Neuronal stem cell (in vitro differentiated cells): ENCODE results near the gene RITA1.

Source experiments
- DNase-seq: peaks from one replicate; pipeline ENCODE4 v3.0.0-alpha.2; 2013; ENCODE audit warnings: low spot score
- H2AFZ ChIP-seq: one replicate; pipeline ENCODE4 v1.6.1; 2013; ENCODE audit warnings: mild to moderate bottlenecking, low read length, inconsistent platforms
- H2AK5ac ChIP-seq: 2 replicates; pipeline ENCODE4 v1.6.1; 2013; ENCODE audit warnings: low read depth, mild to moderate bottlenecking, inconsistent platforms, low read length, moderate library complexity, mixed read lengths
- H2BK120ac ChIP-seq: 2 replicates; pipeline ENCODE4 v1.6.1; 2013; ENCODE audit warnings: low read depth, mild to moderate bottlenecking, inconsistent platforms, low read length, moderate library complexity, mixed read lengths
- H2BK12ac ChIP-seq: one replicate; pipeline ENCODE4 v1.6.1; 2013; ENCODE audit warnings: low read length, inconsistent platforms
- H2BK15ac ChIP-seq: 2 replicates; pipeline ENCODE4 v1.6.1; 2013; ENCODE audit warnings: mild to moderate bottlenecking, low read length, inconsistent platforms, mixed read lengths
- H2BK5ac ChIP-seq: one replicate; pipeline ENCODE4 v1.6.1; 2013; ENCODE audit warnings: inconsistent platforms, mild to moderate bottlenecking, low read length, moderate library complexity
- H3K14ac ChIP-seq: one replicate; pipeline ENCODE4 v1.6.1; 2013; ENCODE audit warnings: low read length, inconsistent platforms
- H3K18ac ChIP-seq: 2 replicates; pipeline ENCODE4 v1.6.1; 2013; ENCODE audit warnings: low read length, inconsistent platforms
- H3K23ac ChIP-seq: 2 replicates; pipeline ENCODE4 v1.6.1; 2013; ENCODE audit warnings: low read depth, mild to moderate bottlenecking, mixed read lengths, low read length, inconsistent platforms; ENCODE audit not compliant: poor library complexity
- H3K27ac ChIP-seq: replicated peaks from 3 replicates; pipeline ENCODE4 v1.5.1; 2013; ENCODE audit warnings: low read length, inconsistent platforms
- H3K27me3 ChIP-seq, 3 experiments: 2 replicates each; pipeline ENCODE4 v1.6.1; 2013; ENCODE audit warnings: low read length in 3 of 3, mild to moderate bottlenecking in 2 of 3, inconsistent platforms in 1 of 3, low read depth in 1 of 3, mixed read lengths in 1 of 3, moderate library complexity in 1 of 3; ENCODE audit not compliant: control insufficient read depth in 3 of 3, insufficient read depth in 3 of 3
- H3K36me3 ChIP-seq, 2 donors: replicated peaks in 1 of 2; 2 replicates each; pipeline ENCODE4 v1.6.1; 2013; ENCODE audit warnings: low read length in 2 of 2; ENCODE audit not compliant: control insufficient read depth in 2 of 2, insufficient read depth in 2 of 2
- H3K4ac ChIP-seq: 2 replicates; pipeline ENCODE4 v1.6.1; 2013; ENCODE audit warnings: inconsistent platforms, mild to moderate bottlenecking, low read length, moderate library complexity
- H3K4me1 ChIP-seq, 2 donors: 1 replicate in 1 of 2; 2 replicates in 1 of 2; pipeline ENCODE4 v1.6.1; 2013; ENCODE audit warnings: low read length in 2 of 2, low read depth in 1 of 2; ENCODE audit not compliant: control insufficient read depth in 2 of 2, insufficient read depth in 1 of 2
- H3K4me2 ChIP-seq: one replicate; pipeline ENCODE4 v1.6.1; 2013; ENCODE audit warnings: mild to moderate bottlenecking, low read length, inconsistent platforms; ENCODE audit not compliant: insufficient read depth, poor library complexity, severe bottlenecking
- H3K4me3 ChIP-seq, 2 donors: 2 replicates each; pipeline ENCODE4 v1.5.1; 2013; ENCODE audit warnings: low read length in 2 of 2, mild to moderate bottlenecking in 2 of 2, inconsistent platforms in 1 of 2, moderate library complexity in 1 of 2
- H3K79me1 ChIP-seq: one replicate; pipeline ENCODE4 v1.6.1; 2013; ENCODE audit warnings: low read depth, mild to moderate bottlenecking, inconsistent platforms, low read length, moderate library complexity
- H3K9ac ChIP-seq: one replicate; pipeline ENCODE4 v1.6.1; 2013; ENCODE audit warnings: mild to moderate bottlenecking, low read depth, low read length, inconsistent platforms; ENCODE audit not compliant: poor library complexity
- H3K9me3 ChIP-seq, 2 donors: replicated peaks in 1 of 2; 2 replicates each; pipeline versions ENCODE3 to v1.6.1; 2013; ENCODE audit warnings: low read length in 2 of 2, mild to moderate bottlenecking in 2 of 2, inconsistent platforms in 1 of 2, low read depth in 1 of 2, mixed read lengths in 1 of 2, moderate library complexity in 1 of 2; ENCODE audit not compliant: control insufficient read depth in 2 of 2, insufficient read depth in 1 of 2
- H4K8ac ChIP-seq: one replicate; pipeline ENCODE4 v1.6.1; 2013; ENCODE audit warnings: low read depth, mild to moderate bottlenecking, inconsistent platforms, low read length, moderate library complexity
- H4K91ac ChIP-seq: one replicate; pipeline ENCODE4 v1.6.1; 2013; ENCODE audit warnings: low read length, low read depth, mild to moderate bottlenecking, inconsistent platforms; ENCODE audit not compliant: poor library complexity
- WGBS, 2 donors: extraction: QIAGEN DNeasy Blood & Tissue Kit; methylation state at CpG; one replicate each; pipeline ENCODE4 v1.1.7; 2013; ENCODE audit warnings: missing lambda C conversion rate in 2 of 2, mixed read lengths in 1 of 2; ENCODE audit not compliant: insufficient read length in 2 of 2, insufficient replicate concordance in 1 of 2; ENCODE audit errors: extremely low coverage in 2 of 2; 5-methylcytosine and 5-hydroxymethylcytosine counted together

Gene RITA1

DNA sequence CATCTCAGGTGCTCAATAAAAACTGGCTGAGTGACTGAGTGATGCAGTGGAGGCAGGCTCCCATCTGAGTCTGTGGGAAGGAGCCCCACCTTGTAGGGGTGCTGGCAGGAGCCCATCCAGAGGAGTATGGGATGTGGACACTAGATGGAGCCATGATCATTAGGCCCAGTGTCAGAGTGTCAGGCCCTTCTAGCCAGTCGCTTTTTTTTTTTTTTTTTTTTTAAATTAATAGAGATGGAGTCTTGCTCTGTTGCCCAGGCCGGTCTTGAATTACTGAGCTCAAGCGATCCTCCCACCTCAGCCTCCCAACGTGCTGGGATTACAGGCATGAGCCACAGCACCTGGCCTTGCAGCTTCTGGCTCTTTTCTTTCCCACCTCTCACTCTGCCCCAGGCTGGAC lies 11.5 kb downstream of the RITA1 start:
- no peak overlapping the region for H4K8ac ChIP-seq
- H3K36me3 ChIP-seq: peaks cover 5 to 11% of the 10 kb centered on the region in 2 donors
- no peak overlapping the region for H3K14ac ChIP-seq
- H2BK15ac ChIP-seq: no peak overlapping the region
- no peak overlapping the region for H2BK120ac ChIP-seq
- no peak overlapping the region for H3K9ac ChIP-seq
- WGBS, 2 donors: no CpG with 5 or more reads among the region's 4 CpGs
- no peaks in the 10 kb centered on the region for H3K27me3 ChIP-seq
- DNase-seq: no peak
- H2BK12ac ChIP-seq: no peak overlapping the region
- H3K27ac ChIP-seq: no peak overlapping the region
- H3K23ac ChIP-seq: no peak overlapping the region
- H3K9me3 ChIP-seq: no peaks in the 10 kb centered on the region
- no peak overlapping the region for H2AFZ ChIP-seq
- no peak overlapping the region for H4K91ac ChIP-seq
- H3K4me3 ChIP-seq: no peak overlapping the region
- H3K18ac ChIP-seq: no peak overlapping the region
- H3K4me2 ChIP-seq: no peak overlapping the region
- no peak overlapping the region for H2BK5ac ChIP-seq
- H3K4ac ChIP-seq: no peak overlapping the region
- no peaks in the 10 kb centered on the region for H3K79me1 ChIP-seq
- no peak overlapping the region for H2AK5ac ChIP-seq
- peaks cover 4 to 9% of the 10 kb centered on the region in 2 donors for H3K4me1 ChIP-seq

DNA sequence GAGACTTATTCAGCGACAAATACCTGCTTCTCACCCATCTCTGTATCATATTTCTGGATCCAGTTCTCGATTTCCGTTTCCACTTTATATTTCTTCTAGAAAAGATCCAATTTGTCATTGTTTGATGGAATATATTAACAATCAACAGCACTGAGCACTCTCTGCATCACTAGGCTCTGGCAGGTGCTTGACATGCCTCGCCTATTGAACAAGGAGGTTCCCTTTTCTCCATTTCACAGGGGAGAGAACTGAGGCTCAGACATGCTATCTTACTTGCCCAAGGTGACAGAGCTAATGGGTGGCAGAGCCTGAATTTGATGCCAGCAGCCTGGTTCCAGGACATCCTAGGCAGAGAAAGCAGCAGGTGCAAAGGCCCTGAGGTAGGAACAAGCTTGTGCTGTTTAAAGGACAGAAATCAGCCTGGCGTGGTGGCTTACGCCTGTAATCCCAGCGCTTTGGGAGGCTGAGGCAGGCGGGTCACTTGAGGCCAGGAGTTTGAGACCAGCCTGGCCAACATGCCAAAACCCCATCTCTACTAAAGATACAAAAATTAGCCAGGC lies 12.1 kb downstream of the RITA1 start:
- H3K27ac ChIP-seq: no peak overlapping the region
- no peak overlapping the region for H2BK120ac ChIP-seq
- no peaks in the 10 kb centered on the region for H3K9me3 ChIP-seq
- H2AFZ ChIP-seq: no peak overlapping the region
- no peak overlapping the region for H2BK15ac ChIP-seq
- H4K91ac ChIP-seq: no peak overlapping the region
- no peak overlapping the region for H3K4me2 ChIP-seq
- no peak overlapping the region for H4K8ac ChIP-seq
- H3K9ac ChIP-seq: no peak overlapping the region
- H3K18ac ChIP-seq: no peak overlapping the region
- no peaks in the 10 kb centered on the region for H3K79me1 ChIP-seq
- no peak overlapping the region for H2AK5ac ChIP-seq
- no peak overlapping the region for H3K4ac ChIP-seq
- peaks cover 3 to 5% of the 10 kb centered on the region in 2 donors for H3K36me3 ChIP-seq
- no peaks in the 10 kb centered on the region for H3K27me3 ChIP-seq
- H3K23ac ChIP-seq: no peak overlapping the region
- H3K4me3 ChIP-seq: no peak overlapping the region
- H3K14ac ChIP-seq: no peak overlapping the region
- no CpG with 5 or more reads among the region's 8 CpGs for WGBS, 2 donors
- peaks cover 4 to 5% of the 10 kb centered on the region in 2 donors for H3K4me1 ChIP-seq
- no peak overlapping the region for H2BK5ac ChIP-seq
- DNase-seq: no peak
- H2BK12ac ChIP-seq: no peak overlapping the region

- Histone ChIP-seq H2BK5ac (no peak overlapping the region), H3K23ac (no peak overlapping the region), H3K27ac (no peak overlapping the region), H3K27me3 (no peaks in the 10 kb centered on the region), H2BK12ac (no peak overlapping the region), H3K14ac (no peak overlapping the region), H3K4me3 (no peak overlapping the region), H2BK15ac (no peak overlapping the region), H4K8ac (no peak overlapping the region), H3K79me1 (no peaks in the 10 kb centered on the region), H2BK120ac (no peak overlapping the region), H3K18ac (no peak overlapping the region), H3K36me3 (no peaks in the 10 kb centered on the region), H3K9me3 (no peaks in the 10 kb centered on the region), H3K9ac (no peak overlapping the region), H3K4me2 (no peak overlapping the region), H2AK5ac (no peak overlapping the region), H3K4ac (no peak overlapping the region), H3K4me1 (peaks cover 4 to 5% of the 10 kb centered on the region in 2 donors), H4K91ac (no peak overlapping the region), H2AFZ (no peak overlapping the region)
- WGBS, 2 donors: no CpG with 5 or more reads among the region's 1 CpG
- no peak for DNase-seq
Measured at GRCh38 chr12:113198296-113198695, 12.8 kb downstream of the RITA1 start.

DNA sequence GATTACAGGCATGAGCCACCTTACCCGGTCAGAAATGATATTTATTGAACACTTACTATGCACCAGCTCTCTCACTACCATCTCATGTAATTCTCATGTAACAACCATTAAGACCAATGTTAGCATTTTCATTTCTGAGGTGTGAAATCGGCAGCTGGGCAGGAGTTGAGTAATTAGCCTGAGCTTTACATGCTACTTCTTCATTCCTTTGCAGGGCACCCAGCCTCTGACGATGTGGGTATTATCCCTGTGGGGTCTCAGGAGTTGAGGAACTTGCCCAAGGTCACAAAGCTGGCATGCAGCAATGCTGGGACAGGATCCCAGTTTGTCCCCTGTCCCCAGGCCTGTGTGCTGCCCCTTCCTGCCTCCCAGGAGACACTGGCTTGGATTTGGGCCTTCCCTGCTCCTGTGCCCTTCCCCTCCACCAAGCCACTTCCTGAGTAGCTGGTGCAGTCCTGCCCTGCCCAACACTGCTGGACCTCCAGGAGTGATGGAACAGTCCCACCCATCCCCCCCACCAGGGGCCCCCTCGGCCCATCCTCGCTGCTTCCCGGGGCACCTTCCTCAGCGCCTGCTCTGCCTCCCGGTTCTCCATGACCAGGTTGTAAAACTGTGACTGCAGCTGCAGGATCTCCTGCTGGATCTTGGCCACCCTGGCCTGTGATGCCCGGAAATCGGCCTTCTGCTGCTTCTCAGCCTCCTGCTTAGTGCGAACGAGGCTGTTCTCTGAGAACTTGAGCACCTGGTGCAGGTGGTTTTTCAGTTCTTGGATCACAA lies 14.7 kb downstream of the RITA1 start:
- H4K8ac ChIP-seq: no peak overlapping the region
- no peak overlapping the region for H2BK15ac ChIP-seq
- WGBS, 2 donors: no CpG with 5 or more reads among the region's 12 CpGs
- H3K4me2 ChIP-seq: no peak overlapping the region
- no peak overlapping the region for H3K4me3 ChIP-seq
- H3K9ac ChIP-seq: peak overlapping the region; percentile 64
- H3K36me3 ChIP-seq: no peaks in the 10 kb centered on the region
- no peak overlapping the region for H3K4ac ChIP-seq
- no peaks in the 10 kb centered on the region for H3K27me3 ChIP-seq
- H3K27ac ChIP-seq: no peak overlapping the region
- peak overlapping the region; percentile 40 for H3K18ac ChIP-seq
- H3K79me1 ChIP-seq: no peaks in the 10 kb centered on the region
- H3K23ac ChIP-seq: no peak overlapping the region
- H2BK120ac ChIP-seq: no peak overlapping the region
- no peak overlapping the region for H4K91ac ChIP-seq
- no peak overlapping the region for H3K14ac ChIP-seq
- no peak for DNase-seq
- H2BK5ac ChIP-seq: no peak overlapping the region
- H2BK12ac ChIP-seq: no peak overlapping the region
- peaks cover under 1 to 1% of the 10 kb centered on the region in 2 donors for H3K4me1 ChIP-seq
- no peak overlapping the region for H2AK5ac ChIP-seq
- no peak overlapping the region for H2AFZ ChIP-seq
- no peaks in the 10 kb centered on the region for H3K9me3 ChIP-seq
